Activated naive CD4-positive, alpha-beta T cell treated with Interleukin-2 at 50 U/mL for 16 hours (primary cell): ENCODE measurements around the gene CRYL1.

Experiments
- DNase-seq: peaks from one replicate; pipeline ENCODE4 v3.0.0-alpha.2; 2020

The CRYL1 gene

GRCh38 chr13:20491926-20492435 lies 33.7 kb downstream of the CRYL1 start:
- DNase-seq, result no peak

DNA sequence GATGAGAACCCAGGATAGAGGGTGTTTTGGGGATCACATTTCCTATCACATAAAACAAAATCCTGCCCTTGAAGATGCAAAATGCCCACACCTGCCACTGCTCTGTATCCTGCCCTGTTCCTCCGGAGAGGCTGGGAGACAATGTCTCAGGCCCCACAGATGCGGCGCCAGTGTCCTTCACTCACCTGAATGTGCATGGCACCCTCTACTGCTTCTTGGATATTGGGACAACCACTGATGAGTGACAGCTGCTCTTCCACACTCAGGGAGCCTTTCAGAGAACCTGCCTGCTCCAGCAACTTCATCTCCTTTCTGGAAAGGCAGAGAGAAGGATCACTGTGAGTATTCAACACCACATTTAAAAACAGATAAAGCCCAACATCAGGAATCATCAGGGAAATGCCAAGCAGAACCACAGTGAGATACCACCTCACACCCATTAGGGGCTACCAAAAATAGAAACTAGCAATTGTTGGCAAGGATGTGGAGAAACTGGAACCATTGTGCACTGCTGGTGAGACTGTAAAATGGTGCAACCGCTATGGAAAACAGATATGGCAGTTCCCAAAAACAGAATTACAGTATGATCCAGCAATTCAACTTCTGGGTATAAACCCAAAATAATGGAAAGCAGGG lies 36.4 kb downstream of the CRYL1 start:
- DNase-seq, result no peak

DNA sequence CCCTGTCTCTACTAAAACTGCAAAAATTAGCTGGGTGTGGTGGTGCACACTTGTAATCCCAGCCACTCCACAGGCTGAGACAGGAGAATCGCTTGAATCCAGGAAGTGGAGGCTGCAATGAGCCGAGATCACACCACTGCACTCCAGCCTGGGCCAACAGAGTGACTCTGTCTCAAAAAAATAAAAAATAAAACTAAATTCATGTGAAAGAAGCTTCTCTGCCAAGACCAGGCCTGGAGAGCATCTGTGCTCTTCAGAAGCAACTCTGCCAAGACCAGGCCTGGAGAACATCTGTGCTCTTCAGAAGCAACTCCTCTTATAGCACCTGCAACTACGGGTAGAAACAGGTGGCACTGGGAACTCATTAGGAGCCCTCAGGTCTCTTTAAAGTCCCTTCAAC lies 37.7 kb downstream of the CRYL1 start:
- DNase-seq, result no peak

DNA sequence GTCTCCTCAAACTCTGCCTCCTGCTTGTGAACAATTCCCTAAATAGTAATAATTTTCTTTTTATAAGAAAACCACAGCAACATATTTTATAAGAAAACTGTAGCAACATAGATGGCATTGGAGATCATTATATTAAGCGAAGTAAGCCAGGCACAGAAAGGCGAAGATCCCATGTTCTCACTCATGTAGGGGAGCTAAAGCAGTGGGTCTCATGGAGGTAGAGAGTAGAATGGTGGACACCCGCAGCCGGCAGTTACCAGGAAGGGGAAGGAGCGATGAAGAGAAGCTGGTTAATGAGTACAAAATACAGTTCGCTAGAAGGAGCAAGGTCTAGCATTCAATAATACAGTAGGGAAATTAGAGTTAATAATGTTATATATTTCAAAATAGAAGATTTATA lies 42.9 kb downstream of the CRYL1 start:
- DNase-seq, result no peak

DNA sequence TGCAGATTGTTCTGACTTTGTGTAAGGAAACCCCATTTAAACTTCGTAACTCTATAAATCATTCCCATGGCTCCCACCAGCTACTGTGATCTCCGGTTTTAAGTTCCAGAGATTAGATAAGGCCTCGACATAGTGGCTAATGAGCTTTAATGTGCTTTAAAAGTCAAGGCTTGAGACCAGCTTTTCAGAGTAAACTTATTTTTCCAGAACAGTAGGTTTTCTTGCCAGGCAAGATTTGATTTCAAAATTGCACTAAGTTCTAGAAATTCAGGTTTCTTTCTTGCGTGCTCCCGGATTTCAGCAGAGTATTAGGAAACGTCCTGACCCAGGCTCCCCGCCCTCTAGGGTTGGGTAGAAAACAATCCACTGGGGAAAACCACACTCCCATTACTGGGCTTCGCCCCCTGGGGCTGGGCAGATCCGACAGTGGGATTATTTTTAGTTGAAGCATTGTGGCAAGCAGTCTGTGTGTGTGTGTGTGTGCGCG lies 43.3 kb downstream of the CRYL1 start:
- no peak for DNase-seq

- DNase-seq, result no peak
Observed at GRCh38 chr13:20477394-20477793, 48.3 kb downstream of the CRYL1 start.

GRCh38 chr13:20475927-20476691 lies 49.5 kb downstream of the CRYL1 start:
- peak; percentile 60 for DNase-seq

GRCh38 chr13:20474515-20474914 lies 51.1 kb downstream of the CRYL1 start:
- no peak for DNase-seq

GRCh38 chr13:20473888-20474287 lies 51.8 kb downstream of the CRYL1 start:
- no peak for DNase-seq

DNA sequence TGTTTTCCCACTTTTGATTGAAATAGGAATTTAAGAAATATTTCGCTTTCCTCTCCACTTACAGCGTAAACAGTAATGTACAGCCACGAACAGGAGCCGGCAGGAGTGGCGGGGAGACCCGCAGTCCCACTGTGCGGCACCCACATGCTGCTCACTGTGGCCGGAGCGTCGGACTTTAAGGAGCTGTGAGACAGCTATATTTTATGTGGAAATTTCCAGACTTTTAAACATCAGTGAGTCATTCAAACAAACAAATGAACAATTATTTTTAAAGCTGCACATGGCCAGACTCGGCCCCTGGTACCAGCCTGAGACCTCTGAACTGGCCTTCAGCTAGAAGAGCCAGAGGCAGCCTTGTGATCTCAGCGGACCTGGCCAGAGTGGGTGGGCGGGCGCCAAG lies 52.5 kb downstream of the CRYL1 start:
- no peak for DNase-seq

- DNase-seq, result no peak
Observed at GRCh38 chr13:20472531-20472930, 53.1 kb downstream of the CRYL1 start.

- no peak for DNase-seq
Observed at GRCh38 chr13:20470136-20470535, 55.5 kb downstream of the CRYL1 start.

- DNase-seq, result no peak
Observed at GRCh38 chr13:20466371-20466770, 59.3 kb downstream of the CRYL1 start.

DNA sequence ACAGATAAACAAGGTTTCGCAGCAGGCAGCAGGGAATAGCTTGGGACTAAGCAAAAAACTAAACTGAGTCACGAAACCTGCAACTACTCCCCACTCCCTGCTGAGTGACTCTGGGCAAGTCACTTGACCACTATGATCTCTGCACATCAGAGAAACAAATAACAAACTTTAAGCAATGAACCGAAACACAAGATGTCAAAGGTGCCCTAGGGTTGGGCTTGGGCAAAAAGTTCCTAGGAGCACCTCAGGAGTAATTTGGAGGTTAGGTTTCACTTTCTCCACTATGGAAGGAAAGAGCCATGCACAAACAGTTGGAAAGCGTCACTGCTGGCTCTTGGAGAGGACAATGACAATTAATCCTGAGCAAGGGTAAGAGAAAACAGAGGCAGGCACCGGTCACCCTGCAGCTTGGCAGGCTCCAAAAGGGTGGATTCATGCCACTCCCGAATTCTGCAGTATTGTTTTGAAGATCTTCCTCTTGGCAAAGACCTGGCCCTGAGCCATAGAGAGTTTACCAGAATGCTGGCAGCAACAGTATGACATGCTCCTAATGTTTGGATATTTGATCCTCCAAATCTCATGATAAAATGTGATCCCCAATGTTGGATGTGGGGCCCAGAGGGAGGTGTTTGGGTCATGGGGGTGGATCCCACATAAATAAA lies 60.3 kb downstream of the CRYL1 start:
- no peak for DNase-seq

- no peak for DNase-seq
Observed at GRCh38 chr13:20462921-20463320, 62.7 kb downstream of the CRYL1 start.

DNA sequence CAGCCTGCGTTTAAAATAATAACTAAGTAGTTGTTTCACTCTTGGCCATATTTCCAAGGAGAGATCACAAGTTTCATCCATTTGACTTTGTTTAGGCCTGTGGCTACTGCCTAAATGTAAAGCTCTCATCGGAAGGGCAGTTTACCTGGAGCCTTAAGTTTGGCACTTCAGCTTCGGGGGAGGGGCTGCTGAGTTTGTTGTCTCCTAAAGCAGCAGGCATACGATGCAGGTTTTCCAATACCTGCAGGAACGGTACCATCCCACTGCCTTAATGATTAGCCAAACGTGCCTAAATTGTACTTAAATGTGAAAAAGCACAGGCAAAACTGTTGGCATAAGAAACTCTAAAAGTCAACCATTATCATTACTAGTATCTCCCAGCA lies 63.1 kb downstream of the CRYL1 start:
- no peak for DNase-seq

DNA sequence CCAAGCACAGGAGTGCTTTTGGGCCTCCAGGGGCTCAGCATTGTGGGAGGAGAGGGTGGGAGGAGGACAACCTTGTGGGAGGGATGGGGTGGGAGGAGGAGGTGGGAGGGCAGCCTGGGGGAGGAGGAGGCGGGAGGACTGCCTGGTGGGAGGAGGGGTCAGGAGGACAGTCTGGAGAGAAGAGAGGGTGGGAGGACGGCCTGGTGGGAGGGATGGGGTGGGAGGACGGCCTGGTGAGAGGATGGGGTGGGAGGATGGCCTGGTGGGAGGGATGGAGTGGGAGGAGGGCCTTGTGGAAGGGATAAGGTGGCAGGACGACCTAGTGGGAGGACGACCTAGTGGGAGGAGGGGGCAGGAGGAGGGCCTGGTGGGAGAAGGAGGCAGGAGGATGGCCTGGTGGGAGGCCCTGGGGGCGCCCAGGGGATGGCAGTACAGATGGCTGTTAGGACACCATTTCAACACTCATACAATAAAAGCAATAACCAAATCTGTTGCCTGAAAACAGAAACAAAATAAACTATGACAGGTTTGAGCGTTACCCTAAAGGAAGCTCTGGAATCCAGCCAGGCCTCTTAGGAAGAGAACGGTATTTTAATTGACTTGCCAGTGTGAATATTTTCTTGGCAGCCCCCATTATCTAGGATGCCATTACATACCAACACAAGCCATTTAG lies 63.7 kb downstream of the CRYL1 start:
- no peak for DNase-seq

DNA sequence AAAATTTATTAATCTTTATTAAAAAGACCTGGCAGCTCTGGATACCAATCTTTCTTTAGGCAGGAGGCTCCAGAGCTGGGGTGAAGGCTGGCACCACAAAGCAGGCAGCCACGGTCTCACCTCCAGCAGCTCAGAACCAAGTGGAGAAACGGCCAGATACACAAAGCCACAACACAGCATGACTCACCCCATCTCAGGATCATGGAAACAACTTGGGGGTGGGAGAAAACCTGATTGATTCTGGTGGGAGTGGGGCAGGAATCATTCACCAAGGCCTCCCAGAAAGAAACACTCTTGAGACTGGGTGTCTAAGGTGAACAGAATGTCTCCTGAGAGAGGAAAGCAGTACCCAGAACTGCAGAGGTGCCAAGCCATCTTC lies 64.2 kb downstream of the CRYL1 start:
- peak; percentile 35 for DNase-seq

DNA sequence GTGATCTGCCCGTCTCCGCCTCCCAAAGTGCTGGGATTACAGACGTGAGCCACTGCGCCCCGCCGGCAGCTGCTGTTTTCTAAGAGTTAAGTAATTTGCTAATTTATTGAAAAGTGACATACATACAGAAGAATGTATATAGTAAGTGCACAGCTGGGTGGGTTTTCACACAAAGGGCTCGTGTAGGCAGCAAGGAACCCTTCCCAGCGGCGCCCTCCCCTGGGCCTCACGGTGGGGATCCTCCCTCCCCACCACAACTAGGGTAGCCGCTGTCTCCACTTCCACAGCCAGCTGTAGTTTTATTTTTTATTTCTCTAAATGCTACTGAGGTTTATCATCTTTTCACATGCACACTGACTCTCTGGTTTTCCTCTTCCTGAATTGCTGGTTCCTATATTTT lies 64.9 kb downstream of the CRYL1 start:
- no peak for DNase-seq

- no peak for DNase-seq
Observed at GRCh38 chr13:20457670-20458069, 68.0 kb downstream of the CRYL1 start.

GRCh38 chr13:20456737-20457136 lies 68.9 kb downstream of the CRYL1 start:
- DNase-seq, result no peak

DNA sequence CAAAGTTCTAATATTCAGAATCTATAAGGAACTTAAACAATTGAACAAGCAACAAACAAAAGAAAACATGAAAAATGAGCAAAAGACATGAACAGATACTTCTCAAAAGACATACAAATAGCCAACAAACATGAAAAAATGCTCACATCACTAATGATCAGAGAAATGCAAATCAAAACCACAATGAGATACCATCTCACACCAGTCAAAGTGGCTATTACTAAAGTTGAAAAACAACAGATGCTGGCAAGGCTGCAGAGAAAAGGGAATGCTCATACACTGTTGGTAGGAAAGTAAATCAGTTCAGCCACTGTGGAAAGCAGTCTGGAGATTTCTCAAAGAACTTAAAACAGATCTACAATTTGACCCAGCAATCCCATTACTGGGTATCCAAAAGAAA lies 74.3 kb downstream of the CRYL1 start:
- DNase-seq, result no peak

GRCh38 chr13:20448470-20448869 lies 77.2 kb downstream of the CRYL1 start:
- no peak for DNase-seq
